ENCODE results near the gene PLEKHM2.

The PLEKHM2 gene

GRCh38 chr1:15761366-15762128 is 77.4 kb downstream of the PLEKHM2 start:
- DNase-seq: no peak

DNA sequence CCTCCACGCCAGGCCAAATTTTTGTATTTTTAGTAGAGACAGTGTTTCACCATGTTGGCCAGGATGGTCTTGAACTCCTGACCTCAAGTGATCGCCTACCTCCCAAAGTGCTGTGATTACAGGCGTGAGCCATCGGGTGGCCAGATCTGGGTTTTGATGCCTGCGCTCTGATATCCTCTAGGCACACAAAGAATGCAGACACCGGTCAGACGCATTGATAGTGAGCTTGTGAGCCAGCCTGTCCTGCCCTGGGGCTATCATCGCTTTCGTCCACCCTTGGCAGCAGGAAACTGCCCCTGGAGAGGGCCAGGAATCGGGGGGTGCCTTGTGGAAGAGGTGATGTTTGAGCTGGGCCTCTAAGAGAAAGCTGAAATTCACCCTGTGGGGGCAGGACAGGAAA is 78.4 kb downstream of the PLEKHM2 start:
- no peak for DNase-seq

DNA sequence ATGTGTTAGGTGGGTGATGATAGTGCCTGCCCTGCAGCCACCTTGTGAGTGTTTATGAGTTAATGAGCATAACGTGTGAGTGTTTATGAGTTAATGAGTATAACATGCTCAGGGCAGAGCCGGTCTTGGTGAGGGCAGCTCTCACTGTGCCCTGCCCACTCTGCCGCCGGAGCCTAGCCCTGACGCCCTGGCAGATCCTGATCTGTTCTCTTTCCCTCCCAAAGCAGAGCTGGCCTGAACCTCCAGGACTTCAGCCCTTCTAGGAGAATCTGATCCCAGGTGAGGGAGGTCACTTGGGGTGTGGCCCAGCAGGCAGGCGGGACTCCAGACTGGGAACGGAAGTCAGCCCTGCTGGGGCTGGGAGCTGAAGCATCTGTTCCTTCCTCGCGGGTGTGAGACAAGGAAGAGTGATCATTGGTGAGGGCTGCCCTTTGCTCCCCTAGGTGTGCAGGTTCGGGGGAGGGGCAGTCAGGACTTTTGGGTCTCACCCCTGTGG is 80.2 kb downstream of the PLEKHM2 start:
- no peak for DNase-seq

DNA sequence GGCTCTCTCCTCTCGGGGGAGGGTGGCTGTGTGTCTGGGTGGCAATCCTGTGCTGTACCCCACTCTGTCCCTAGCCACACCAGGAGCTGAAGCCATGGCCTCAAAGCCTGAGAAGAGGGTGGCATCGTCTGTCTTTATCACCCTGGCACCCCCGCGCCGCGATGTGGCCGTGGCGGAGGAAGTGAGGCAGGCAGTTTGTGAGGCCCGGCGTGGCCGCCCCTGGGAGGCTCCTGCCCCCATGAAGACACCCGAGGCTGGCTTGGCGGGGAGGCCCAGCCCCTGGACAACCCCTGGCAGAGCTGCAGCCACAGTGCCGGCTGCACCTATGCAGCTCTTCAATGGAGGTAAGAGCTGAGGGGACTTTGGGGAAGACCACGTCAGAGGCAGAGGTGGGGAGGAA is 80.8 kb downstream of the PLEKHM2 start:
- DNase-seq: no peak

- no peak for DNase-seq
Measured at GRCh38 chr1:15765495-15766194, 81.5 kb downstream of the PLEKHM2 start.

GRCh38 chr1:15767941-15768340 is 83.8 kb downstream of the PLEKHM2 start:
- no peak for DNase-seq

GRCh38 chr1:15768388-15768787 is 84.3 kb downstream of the PLEKHM2 start:
- DNase-seq: no peak

GRCh38 chr1:15770313-15770962 is 86.3 kb downstream of the PLEKHM2 start:
- no peak for DNase-seq

DNA sequence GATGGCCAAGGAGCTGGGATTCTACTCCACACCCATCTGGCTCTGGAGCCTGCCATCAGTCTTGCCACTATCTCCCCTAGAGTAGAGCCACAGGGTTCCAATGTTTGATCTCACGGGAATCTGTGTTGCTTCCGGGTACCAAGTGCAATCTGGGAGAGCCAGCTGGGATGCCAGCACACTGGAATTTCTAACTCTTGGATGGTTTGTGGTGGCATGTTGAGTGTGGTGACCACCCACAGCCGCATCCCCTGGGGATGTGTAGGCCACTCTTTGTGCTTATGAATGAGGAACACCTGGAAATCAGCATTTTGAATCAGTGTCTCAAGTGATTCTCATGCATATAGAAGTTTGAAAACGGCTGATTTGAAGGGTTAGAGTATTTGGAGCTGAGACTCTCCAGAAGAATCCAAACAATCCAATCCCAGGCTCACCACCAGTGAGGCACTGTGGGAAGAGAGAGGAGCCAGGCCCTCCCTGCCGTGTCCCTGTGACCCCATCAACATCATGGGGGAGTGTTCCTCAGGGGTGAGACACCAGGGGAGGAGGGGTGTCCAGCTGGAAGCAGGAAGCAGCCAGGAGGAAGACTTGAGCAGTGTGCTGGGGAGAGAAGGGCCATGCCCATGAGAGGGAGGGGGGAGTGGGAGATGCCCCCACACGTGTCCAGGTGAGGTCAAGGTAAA is 87.9 kb downstream of the PLEKHM2 start:
- no peak for DNase-seq

DNA sequence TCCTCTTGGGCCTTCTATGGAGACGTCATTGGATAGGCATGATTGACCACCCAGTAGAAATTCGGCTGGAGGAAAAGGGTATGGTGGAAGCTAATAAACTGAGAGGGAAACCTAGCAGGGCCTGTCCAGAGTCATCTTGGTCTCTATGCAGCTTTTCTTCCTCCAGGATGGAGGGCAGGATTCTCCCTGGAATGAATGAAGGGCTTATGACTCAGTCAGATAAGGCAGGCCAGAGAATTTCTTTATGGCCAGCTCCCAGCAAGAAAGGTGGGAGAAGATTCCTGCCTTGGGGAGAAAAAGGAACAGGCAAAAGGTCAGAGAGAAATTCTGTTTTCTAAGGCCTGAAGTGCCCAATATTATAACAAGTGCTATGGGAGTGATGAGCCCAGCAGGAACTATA is 91.6 kb downstream of the PLEKHM2 start:
- DNase-seq: no peak

- no peak for DNase-seq
Measured at GRCh38 chr1:15777909-15778707, 94.0 kb downstream of the PLEKHM2 start.
